OCI-LY3 (cell line): ENCODE measurements around the gene NPAT.

Source experiments
- H2AFZ ChIP-seq: fragments of 200-600, 300-600 bp; shearing (Covaris generic); 2 replicates; pipeline ENCODE4 v1.6.0; 2014; ENCODE audit warnings: antibody characterized with exemption, low read depth, low read length
- H3K27ac ChIP-seq: fragments of 200-600, 300-600 bp; sonication (generic); 2 replicates; pipeline ENCODE4 v1.5.1; 2014; ENCODE audit warnings: mild to moderate bottlenecking, low read length, moderate library complexity, mixed read lengths
- H3K27me3 ChIP-seq: fragments of 200-600, 300-600 bp; sonication (generic); 2 replicates; pipeline ENCODE4 v1.6.1; 2014; ENCODE audit warnings: low read depth, low read length, mixed read lengths
- H3K36me3 ChIP-seq: fragments of 200-600, 300-600 bp; sonication (generic); replicated peaks from 2 replicates; pipeline ENCODE3; 2014; ENCODE audit warnings: low read depth, low read length, mixed read lengths
- H3K4me1 ChIP-seq: fragments of 300-600, 200-600 bp; sonication (generic); 2 replicates; pipeline ENCODE4 v1.6.1; 2014; ENCODE audit warnings: low read length, mixed read lengths
- H3K4me2 ChIP-seq: fragments of 200-600, 300-600 bp; sonication (generic); 2 replicates; pipeline ENCODE4 v1.6.1; 2014; ENCODE audit warnings: low read length, mixed read lengths
- H3K4me3 ChIP-seq: fragments of 300-600, 200-600 bp; sonication (generic); 2 replicates; pipeline ENCODE4 v1.5.1; 2014; ENCODE audit warnings: antibody characterized with exemption, mild to moderate bottlenecking, low read length, moderate library complexity
- H3K79me2 ChIP-seq: fragments of 300-600, 200-600 bp; shearing (Covaris generic); 2 replicates; pipeline ENCODE4 v1.6.1; 2014; ENCODE audit warnings: mild to moderate bottlenecking, low read length, mixed read lengths
- H3K9ac ChIP-seq: fragments of 300-600, 200-600 bp; shearing (Covaris generic); 2 replicates; pipeline ENCODE4 v1.6.0; 2014; ENCODE audit warnings: mild to moderate bottlenecking, low read length, moderate library complexity
- H3K9me3 ChIP-seq: fragments of 200-600, 300-600 bp; shearing (Covaris generic); 2 replicates; pipeline ENCODE4 v1.6.1; 2014; ENCODE audit warnings: low read length, mixed read lengths; ENCODE audit not compliant: insufficient read depth
- H4K20me1 ChIP-seq: fragments of 200-600, 300-600 bp; sonication (generic); 2 replicates; pipeline ENCODE4 v1.6.1; 2016; ENCODE audit warnings: low read length, mixed read lengths; ENCODE audit not compliant: insufficient read depth
- CTCF ChIP-seq: fragments of 200-600, 300-600 bp; sonication (generic); IDR thresholded peaks from 2 replicates; pipeline ENCODE4 v1.5.1; 2014; ENCODE audit warnings: antibody characterized with exemption, low read length, low read depth
- EZH2phosphoT487 ChIP-seq: fragments of 200-600 bp; shearing (Covaris generic); IDR thresholded peaks from 2 replicates; pipeline ENCODE4 v1.6.1; 2018; ENCODE audit warnings: antibody characterized with exemption, mixed run types, low read depth

Gene NPAT

GRCh38 chr11:108111126-108111525 is 111.3 kb downstream of the NPAT start:
- no peaks in the 10 kb centered on the region for H3K79me2 ChIP-seq
- no peaks in the 10 kb centered on the region for H3K27me3 ChIP-seq
- no peak overlapping the region for H3K9ac ChIP-seq
- TF ChIP-seq EZH2phosphoT487 (no peak), CTCF (peak; percentile 20; the same call in 1 of the 2 replicates)
- H3K4me1 ChIP-seq: no peaks in the 10 kb centered on the region
- H4K20me1 ChIP-seq: no peaks in the 10 kb centered on the region
- H3K4me3 ChIP-seq: no peak overlapping the region
- no peaks in the 10 kb centered on the region for H3K9me3 ChIP-seq
- no peak overlapping the region for H3K27ac ChIP-seq
- H3K4me2 ChIP-seq: no peak overlapping the region
- no peaks in the 10 kb centered on the region for H3K36me3 ChIP-seq
- H2AFZ ChIP-seq: no peak overlapping the region
